Measurements from ENCODE around the gene VEGFA. TPM values are rescaled to one million over a fixed set of nuclear protein-coding genes. Genes with fewer than 3 reads are reported as not detected.

The VEGFA gene
- total RNA-seq, 1 donor from 2014 or later, result 23.1 TPM

- intact Hi-C loops (cut with micrococcal nuclease), result no loop called here
These were observed 31.0 kb upstream of the VEGFA start for GRCh38 chr6:43738877-43739641.

- intact Hi-C loops (cut with micrococcal nuclease), result no loop called here
These were observed 30.3 kb upstream of the VEGFA start for GRCh38 chr6:43739642-43740091.

DNA sequence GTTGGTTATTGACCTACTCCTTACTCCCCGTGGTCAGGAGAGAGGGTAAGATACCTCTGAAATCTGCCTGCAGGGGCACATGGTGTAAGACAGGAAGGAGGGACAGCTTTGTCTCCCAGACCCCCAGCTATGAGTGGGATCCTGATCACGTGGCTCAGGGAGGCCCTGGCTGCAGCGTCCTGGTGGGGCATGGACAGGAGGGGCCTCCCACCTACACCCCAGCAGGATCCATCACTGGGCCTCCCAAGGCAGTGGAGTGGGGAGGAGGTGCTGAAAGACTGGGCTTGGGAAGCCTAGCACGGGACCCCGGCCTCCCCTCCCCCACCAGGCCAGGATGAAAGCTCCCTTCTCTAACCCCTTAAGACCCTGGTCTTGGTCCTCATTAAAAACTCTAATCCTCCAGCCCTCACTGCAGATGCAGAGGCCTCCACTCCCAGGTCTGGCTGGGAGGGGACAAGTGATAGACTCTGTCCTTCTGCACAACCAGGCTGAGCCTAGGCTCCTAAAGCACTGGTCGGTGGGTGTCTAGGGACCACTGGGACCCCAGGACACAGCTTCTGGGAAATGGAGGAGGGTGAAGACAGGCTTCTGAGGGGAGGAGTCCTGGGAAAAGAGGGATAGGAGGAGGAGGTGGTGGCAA, 29.6 kb upstream of the VEGFA start:
- intact Hi-C loops (cut with micrococcal nuclease), result no loop called here

DNA sequence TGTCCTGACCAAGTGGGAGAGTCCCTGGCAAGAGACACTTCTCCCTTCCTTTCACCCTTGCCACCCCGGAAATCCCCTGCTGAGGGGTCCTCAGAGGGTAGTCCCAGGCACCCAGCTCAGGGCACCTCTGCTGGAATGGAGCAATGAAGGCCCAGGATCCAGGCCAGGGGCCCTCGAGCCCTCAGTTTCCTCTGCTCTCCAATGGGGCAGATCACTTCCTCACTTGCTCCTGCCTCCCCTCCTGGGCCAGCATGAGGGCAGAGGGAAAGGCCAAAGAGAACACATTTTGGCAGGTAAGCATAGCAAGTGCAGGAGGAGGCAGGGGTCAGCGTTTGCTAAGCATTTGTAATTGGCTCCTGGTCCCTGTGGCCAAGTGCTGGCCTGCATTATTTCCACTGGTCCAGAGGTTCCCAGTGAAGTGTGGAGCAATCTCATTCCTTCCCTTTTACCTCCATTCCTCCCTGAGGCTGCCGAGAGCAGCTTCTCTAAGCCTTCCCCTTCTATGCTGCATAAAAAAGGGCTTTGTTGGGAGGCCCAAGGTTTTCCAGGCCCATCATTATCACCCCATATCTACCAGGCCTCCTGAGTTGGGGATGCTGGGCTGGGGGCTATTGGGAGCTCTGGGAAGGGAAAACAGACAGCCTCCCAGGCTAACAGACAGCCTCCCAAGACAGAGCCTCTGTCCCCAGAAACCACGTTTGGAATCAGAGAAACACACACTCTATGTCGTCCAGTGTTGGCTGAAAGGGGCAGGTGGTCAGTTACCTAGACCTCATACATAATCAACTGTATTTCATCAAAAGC, 28.8 kb upstream of the VEGFA start:
- intact Hi-C loops (cut with micrococcal nuclease), result no loop called here

GRCh38 chr6:43741829-43742228, 28.2 kb upstream of the VEGFA start:
- intact Hi-C loops (cut with micrococcal nuclease), result no loop called here

GRCh38 chr6:43742285-43742684, 27.7 kb upstream of the VEGFA start:
- intact Hi-C loops (cut with micrococcal nuclease), result no loop called here

DNA sequence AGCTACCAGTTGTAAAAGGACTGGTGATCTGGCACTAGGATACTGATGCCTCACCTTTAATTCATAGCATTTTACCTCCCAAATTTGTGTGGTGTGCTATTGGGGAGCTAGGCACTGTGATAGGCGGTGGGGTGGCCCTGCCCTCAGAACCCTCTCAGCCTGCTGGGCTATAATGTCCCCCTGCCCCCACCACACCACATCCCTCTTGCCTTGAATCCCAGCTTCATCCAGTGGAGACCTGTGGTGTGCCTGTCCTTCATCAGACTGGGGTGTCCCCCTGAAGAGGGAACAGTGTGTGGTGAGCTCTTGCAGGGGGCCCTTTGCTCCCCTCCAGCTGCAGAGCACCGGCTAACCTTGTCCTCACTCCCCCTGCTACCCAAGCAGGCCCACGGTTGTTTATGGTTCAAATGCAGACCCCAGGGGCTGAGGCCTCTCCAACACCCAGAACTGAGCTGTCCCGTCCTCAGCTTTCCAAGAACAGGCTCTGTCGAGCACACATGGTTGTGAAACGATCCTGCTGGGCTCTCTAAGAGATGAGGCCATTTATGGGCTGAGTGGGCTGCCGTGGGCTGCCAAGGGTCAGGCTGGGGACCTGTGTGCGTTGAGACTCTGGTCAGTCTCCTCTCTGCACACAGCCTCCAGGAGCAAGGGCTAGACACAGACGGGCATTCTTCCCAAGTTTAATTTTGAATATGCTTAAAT, 26.9 kb upstream of the VEGFA start:
- intact Hi-C loops (cut with micrococcal nuclease), result no loop called here

- intact Hi-C loops (cut with micrococcal nuclease), result no loop called here
These were observed 26.2 kb upstream of the VEGFA start for GRCh38 chr6:43743682-43744381.

- intact Hi-C loops (cut with micrococcal nuclease), result no loop called here
These were observed 25.5 kb upstream of the VEGFA start for GRCh38 chr6:43744491-43744890.

DNA sequence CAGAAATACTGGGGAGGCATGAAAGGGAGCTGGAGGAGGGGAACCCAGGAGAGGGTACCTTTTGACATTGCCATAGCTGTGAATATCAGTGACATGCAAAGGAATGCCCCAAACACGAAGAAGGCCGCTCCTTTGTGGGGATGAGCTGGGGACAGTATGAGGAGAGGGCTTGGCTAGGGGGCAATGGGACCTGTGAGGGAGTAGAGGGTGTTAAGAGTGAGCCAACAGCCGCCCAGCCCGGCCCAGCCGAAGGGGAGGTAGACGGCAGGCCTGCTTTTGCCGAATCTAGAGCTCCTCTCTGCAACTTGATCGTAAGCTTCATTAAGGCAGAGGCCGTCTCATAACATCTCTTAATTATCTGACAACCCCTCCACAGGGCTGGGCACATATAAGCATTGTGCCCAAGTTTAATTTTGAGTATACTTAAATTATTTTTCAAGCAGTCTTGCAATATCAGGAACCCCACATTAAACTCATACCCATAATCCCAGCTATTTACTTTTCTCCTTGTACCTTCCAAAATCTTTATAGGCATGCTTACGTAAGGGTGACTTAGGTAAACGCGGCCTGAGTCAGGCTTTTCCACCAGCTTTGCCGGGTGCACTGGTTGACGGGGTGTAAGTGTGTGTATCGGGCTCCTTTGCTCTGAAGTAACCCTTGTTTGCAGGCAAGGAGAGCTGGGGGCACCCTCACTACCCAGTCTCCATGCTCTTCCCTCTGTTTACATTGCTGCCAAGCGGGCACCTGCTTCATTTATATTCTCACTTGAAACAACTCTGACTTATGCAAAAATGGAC, 24.9 kb upstream of the VEGFA start:
- intact Hi-C loops (cut with micrococcal nuclease), result no loop called here

DNA sequence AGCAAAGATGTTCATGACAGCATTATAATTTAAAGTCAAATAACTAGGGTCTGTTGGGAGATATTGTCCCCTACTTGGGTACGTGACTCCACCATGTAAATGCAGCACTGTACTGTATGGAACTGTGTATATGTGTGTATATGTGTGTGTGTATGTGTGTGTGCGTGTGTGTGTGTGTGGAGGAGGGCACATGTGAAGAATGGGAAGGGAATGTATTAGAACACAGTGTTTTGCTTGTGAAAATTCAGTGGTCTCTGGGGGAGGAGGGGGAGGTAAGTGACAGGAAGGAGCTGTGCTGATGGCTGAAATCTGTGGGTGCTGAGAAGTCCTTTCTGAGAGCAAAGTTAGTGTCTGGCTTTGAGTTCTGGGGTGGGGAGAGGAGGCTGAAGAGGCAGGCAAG, 23.9 kb upstream of the VEGFA start:
- intact Hi-C loops (cut with micrococcal nuclease), result no loop called here

- intact Hi-C loops (cut with micrococcal nuclease), result no loop called here
These were observed 23.4 kb upstream of the VEGFA start for GRCh38 chr6:43746613-43747102.

GRCh38 chr6:43747784-43748183, 22.2 kb upstream of the VEGFA start:
- intact Hi-C loops (cut with micrococcal nuclease), result no loop called here

DNA sequence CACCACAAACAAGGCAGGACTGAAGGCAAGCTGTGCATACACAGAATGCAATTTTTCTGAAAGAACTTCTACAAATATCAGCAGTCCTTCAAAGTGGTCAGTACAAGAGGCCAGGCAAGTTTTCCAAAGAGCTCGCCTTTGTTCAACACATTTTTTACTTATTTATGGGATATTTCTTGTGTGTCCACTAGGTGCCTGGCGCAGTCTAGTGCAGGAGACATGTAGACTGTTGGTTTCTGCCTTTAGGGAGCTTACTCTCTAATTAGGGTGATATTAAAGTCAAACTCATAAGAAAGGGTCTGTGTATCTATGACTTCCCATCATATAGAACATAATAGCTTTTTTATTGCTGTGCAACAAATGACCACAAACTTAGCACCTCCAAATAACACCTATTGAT, 21.2 kb upstream of the VEGFA start:
- intact Hi-C loops (cut with micrococcal nuclease), result no loop called here

- intact Hi-C loops (cut with micrococcal nuclease), result no loop called here
These were observed 20.6 kb upstream of the VEGFA start for GRCh38 chr6:43749461-43749860.

DNA sequence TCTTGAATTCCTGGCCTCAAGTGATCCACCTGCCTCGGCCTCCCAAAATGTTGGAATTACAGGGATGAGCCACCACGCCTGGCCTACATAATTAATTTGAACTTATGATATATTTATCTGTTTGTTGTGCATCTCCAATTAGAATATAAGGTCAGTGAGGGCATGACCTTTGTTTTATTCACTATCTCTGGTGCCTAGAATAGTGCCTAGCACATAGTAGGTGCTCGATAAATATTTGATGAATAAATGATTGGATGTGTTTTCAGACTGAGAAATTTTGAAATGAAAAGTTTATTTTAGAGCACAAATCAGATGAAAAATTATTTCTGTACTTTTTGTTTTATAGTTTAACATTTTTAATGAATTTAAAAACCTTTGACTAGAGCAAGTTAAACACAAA, 19.4 kb upstream of the VEGFA start:
- intact Hi-C loops (cut with micrococcal nuclease), result loop anchor here (1.0 kb wide), 1 partner anchor 23 kb away; no protein-coding TSS in a partner anchor

DNA sequence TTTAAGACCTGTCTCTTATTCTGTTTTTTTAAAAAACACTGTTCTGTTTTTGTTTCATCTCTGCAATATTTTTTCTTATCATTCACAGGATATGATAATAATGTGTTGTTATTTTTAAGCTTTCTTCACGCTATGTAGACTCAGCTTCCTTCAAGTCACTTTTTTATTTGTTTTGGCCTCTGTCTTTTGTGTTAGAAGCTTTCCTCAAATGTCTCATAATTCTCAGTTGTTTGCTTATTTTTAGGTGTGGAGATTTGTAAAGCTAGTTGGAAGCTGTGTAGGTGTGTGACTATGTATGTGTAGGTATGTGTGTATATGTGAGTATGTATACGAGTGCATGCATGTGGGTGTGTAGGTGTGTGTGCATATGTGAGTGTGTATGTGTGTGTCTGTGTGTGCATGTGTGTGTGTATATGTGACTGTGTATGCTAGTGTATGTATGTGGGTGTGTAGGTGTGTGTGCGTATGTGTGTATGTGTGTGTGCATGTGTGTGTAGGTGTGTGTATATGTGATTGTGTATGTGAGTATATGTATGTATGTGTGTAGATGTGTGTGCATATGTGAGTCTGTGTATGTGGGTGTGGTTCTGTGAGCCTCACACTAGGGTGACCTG, 16.3 kb upstream of the VEGFA start:
- intact Hi-C loops (cut with micrococcal nuclease), result no loop called here

- intact Hi-C loops (cut with micrococcal nuclease), result loop anchor here (1.0 kb wide), 1 partner anchor 91 kb away; no protein-coding TSS in a partner anchor
These were observed 11.9 kb upstream of the VEGFA start for GRCh38 chr6:43757966-43758616.

DNA sequence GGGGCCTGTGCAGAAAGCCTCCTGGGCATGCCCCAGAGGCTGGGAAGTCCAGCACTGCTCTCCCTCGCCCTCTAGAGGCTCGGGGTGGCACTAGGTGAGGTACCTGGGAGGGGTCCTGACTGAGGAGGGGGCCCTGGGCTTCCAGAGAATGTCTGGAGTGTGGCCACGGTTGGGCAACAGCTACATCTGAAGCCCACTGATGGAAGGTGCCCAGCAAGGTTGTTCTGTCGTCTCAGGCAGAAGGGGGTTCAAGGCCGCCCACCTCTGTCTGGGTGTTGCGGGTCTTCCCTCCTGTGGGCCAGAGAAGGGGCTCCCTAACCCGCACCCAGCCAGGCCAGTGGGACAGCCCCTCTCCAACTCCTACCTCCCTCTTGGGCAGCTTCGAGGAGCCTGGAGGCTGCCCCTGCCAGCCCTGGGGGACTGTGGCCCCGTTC, 11.4 kb upstream of the VEGFA start:
- intact Hi-C loops (cut with micrococcal nuclease), result loop anchor here (1.0 kb wide), 1 partner anchor 91 kb away; no protein-coding TSS in a partner anchor
